Neural progenitor cell (in vitro differentiated cells): ENCODE results near the gene CC2D1A.

Experiments used
- CTCF ChIP-seq: fragments of 200-600 bp; sonication (generic); IDR thresholded peaks from 2 replicates; pipeline ENCODE4 v1.5.1; 2017; ENCODE audit warnings: antibody characterized with exemption, mild to moderate bottlenecking
- EZH2 ChIP-seq: fragments of 200-600 bp; sonication (generic); IDR thresholded peaks from 2 replicates; pipeline ENCODE4 v1.6.1; 2017; ENCODE audit warnings: antibody characterized with exemption, mild to moderate bottlenecking, moderate library complexity
- EZH2phosphoT487 ChIP-seq: fragments of 200-600 bp; sonication (generic); IDR thresholded peaks from 2 replicates; pipeline ENCODE4 v1.6.1; 2017; ENCODE audit warnings: antibody characterized with exemption

GRCh38 chr19:13887018-13887436 lies 19.0 kb upstream of the CC2D1A start:
- TF ChIP-seq EZH2 = no peak
- no peak for TF ChIP-seq CTCF
- no peak for TF ChIP-seq EZH2phosphoT487
